OCI-LY3 (cell line): ENCODE measurements around the gene MOSPD3.

ENCODE experiments used
- H2AFZ ChIP-seq: fragments of 200-600, 300-600 bp; shearing (Covaris generic); 2 replicates; pipeline ENCODE4 v1.6.0; 2014; ENCODE audit warnings: antibody characterized with exemption, low read depth, low read length
- H3K27ac ChIP-seq: fragments of 200-600, 300-600 bp; sonication (generic); 2 replicates; pipeline ENCODE4 v1.5.1; 2014; ENCODE audit warnings: mild to moderate bottlenecking, low read length, moderate library complexity, mixed read lengths
- H3K27me3 ChIP-seq: fragments of 200-600, 300-600 bp; sonication (generic); 2 replicates; pipeline ENCODE4 v1.6.1; 2014; ENCODE audit warnings: low read depth, low read length, mixed read lengths
- H3K36me3 ChIP-seq: fragments of 200-600, 300-600 bp; sonication (generic); replicated peaks from 2 replicates; pipeline ENCODE3; 2014; ENCODE audit warnings: low read depth, low read length, mixed read lengths
- H3K4me1 ChIP-seq: fragments of 300-600, 200-600 bp; sonication (generic); 2 replicates; pipeline ENCODE4 v1.6.1; 2014; ENCODE audit warnings: low read length, mixed read lengths
- H3K4me2 ChIP-seq: fragments of 200-600, 300-600 bp; sonication (generic); 2 replicates; pipeline ENCODE4 v1.6.1; 2014; ENCODE audit warnings: low read length, mixed read lengths
- H3K4me3 ChIP-seq: fragments of 300-600, 200-600 bp; sonication (generic); 2 replicates; pipeline ENCODE4 v1.5.1; 2014; ENCODE audit warnings: antibody characterized with exemption, mild to moderate bottlenecking, low read length, moderate library complexity
- H3K79me2 ChIP-seq: fragments of 300-600, 200-600 bp; shearing (Covaris generic); 2 replicates; pipeline ENCODE4 v1.6.1; 2014; ENCODE audit warnings: mild to moderate bottlenecking, low read length, mixed read lengths
- H3K9ac ChIP-seq: fragments of 300-600, 200-600 bp; shearing (Covaris generic); 2 replicates; pipeline ENCODE4 v1.6.0; 2014; ENCODE audit warnings: mild to moderate bottlenecking, low read length, moderate library complexity
- H3K9me3 ChIP-seq: fragments of 200-600, 300-600 bp; shearing (Covaris generic); 2 replicates; pipeline ENCODE4 v1.6.1; 2014; ENCODE audit warnings: low read length, mixed read lengths; ENCODE audit not compliant: insufficient read depth
- H4K20me1 ChIP-seq: fragments of 200-600, 300-600 bp; sonication (generic); 2 replicates; pipeline ENCODE4 v1.6.1; 2016; ENCODE audit warnings: low read length, mixed read lengths; ENCODE audit not compliant: insufficient read depth
- EZH2phosphoT487 ChIP-seq: fragments of 200-600 bp; shearing (Covaris generic); IDR thresholded peaks from 2 replicates; pipeline ENCODE4 v1.6.1; 2018; ENCODE audit warnings: antibody characterized with exemption, mixed run types, low read depth
- TF ChIP-seq, protein P1 (sequence below): fragments of 200-600, 300-600 bp; sonication (generic); IDR thresholded peaks from 2 replicates; pipeline ENCODE4 v1.5.1; 2014; ENCODE audit warnings: antibody characterized with exemption, low read length, low read depth

Gene MOSPD3

GRCh38 chr7:100572281-100572948 is 39.9 kb upstream of the MOSPD3 start:
- Histone ChIP-seq H3K79me2 (no peaks in the 10 kb centered on the region), H2AFZ (no peak overlapping the region), H3K9me3 (no peaks in the 10 kb centered on the region), H3K4me1 (no peaks in the 10 kb centered on the region), H3K27me3 (no peaks in the 10 kb centered on the region), H3K36me3 (no peaks in the 10 kb centered on the region), H3K9ac (no peak overlapping the region), H3K27ac (no peak overlapping the region), H3K4me2 (no peak overlapping the region), H4K20me1 (no peaks in the 10 kb centered on the region), H3K4me3 (no peak overlapping the region)
- TF ChIP-seq, protein P1, sequence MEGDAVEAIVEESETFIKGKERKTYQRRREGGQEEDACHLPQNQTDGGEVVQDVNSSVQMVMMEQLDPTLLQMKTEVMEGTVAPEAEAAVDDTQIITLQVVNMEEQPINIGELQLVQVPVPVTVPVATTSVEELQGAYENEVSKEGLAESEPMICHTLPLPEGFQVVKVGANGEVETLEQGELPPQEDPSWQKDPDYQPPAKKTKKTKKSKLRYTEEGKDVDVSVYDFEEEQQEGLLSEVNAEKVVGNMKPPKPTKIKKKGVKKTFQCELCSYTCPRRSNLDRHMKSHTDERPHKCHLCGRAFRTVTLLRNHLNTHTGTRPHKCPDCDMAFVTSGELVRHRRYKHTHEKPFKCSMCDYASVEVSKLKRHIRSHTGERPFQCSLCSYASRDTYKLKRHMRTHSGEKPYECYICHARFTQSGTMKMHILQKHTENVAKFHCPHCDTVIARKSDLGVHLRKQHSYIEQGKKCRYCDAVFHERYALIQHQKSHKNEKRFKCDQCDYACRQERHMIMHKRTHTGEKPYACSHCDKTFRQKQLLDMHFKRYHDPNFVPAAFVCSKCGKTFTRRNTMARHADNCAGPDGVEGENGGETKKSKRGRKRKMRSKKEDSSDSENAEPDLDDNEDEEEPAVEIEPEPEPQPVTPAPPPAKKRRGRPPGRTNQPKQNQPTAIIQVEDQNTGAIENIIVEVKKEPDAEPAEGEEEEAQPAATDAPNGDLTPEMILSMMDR, result no peak
- TF ChIP-seq EZH2phosphoT487, result no peak

DNA sequence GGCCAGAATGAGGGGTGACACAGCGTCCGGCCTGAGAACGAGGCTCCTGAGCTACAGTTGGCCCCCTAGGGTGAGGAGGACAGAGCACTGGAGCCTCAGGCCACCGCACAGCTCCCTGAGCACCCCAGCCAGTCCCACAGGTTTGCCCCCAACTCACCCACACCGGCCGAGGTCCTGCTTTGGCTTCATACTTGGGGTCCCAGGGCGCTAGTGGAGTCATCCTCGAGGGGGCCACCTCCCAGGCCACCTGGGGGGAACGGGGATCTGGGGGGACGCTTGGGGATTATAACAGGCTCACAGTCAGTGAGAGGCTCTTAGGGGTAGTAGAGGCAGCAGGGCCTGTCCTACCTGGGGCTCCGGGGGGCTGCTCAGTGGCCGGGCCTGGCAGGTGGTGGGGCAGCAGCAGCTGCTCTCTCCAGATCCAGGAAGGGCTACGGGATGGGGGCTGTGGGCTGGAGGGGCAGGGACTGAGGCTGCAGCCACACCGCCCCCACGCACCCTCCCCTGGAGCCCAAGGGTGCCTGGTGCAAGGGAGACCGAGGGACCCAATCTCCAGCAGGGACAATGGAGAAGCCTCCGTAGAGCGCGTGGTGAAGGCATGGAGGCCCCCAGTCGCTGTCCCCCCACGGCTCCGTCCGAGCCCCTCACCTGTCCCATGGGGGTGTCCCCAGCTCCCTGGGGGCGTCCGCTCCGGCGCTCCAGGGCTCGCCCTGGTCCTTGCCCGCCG is 39.2 kb upstream of the MOSPD3 start:
- no peak overlapping the region for H2AFZ ChIP-seq
- no peaks in the 10 kb centered on the region for H3K27me3 ChIP-seq
- no peaks in the 10 kb centered on the region for H4K20me1 ChIP-seq
- H3K27ac ChIP-seq, result no peak overlapping the region
- TF ChIP-seq, protein P1, result no peak
- no peak for TF ChIP-seq EZH2phosphoT487
- no peak overlapping the region for H3K4me2 ChIP-seq
- no peaks in the 10 kb centered on the region for H3K4me1 ChIP-seq
- no peaks in the 10 kb centered on the region for H3K79me2 ChIP-seq
- H3K4me3 ChIP-seq, result no peak overlapping the region
- H3K36me3 ChIP-seq, result no peaks in the 10 kb centered on the region
- H3K9me3 ChIP-seq, result no peaks in the 10 kb centered on the region
- H3K9ac ChIP-seq, result no peak overlapping the region

DNA sequence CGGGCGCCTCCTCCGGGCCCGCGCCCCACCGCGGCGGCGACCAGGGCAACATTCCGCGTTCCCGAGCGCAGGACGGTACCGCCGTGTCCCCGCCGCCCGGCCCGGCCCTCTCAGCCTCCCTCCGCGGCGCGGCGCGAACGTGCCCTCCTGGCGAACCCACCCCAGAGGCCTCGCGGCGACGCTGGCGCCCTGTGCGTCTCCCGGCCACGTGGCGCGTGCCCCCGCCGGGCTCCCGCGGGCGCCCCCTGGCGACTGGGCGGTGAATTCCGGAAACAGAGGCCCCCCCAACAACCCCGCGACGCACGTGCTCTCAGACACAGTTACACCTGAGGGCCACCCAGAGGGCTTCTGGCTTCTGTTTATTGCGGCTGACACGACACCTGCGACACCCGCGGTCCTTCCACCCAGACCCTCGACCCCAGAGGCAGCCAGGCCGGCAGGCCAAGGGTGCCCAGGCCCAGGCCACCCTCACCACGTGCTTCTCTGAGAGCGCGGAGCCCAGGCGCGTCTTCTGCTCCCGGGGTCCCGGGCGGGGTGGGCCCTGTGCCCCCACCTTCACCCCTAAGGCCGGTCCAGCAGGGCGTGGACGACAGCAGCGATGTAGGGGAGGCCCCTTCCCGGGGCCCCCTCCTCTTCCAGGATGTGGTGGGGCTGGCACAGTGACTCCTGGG is 38.5 kb upstream of the MOSPD3 start, which contains the start of gene SAP25:
Gene SAP25 (minus strand): TSS at position 210 of the 671 bp plus-strand sequence. CDS start 158 bp downstream, at position 52.
- Histone ChIP-seq H4K20me1 (no peaks in the 10 kb centered on the region), H3K36me3 (peaks cover 3% of the 10 kb centered on the region)
- TF ChIP-seq, protein P1, result no peak
- no peak for TF ChIP-seq EZH2phosphoT487

More for the DNA sequence above, 38.5 kb upstream of the MOSPD3 start, which contains the start of gene SAP25:
- Histone ChIP-seq H3K9ac (no peak within 1 kb of the TSS), H2AFZ (no peak within 1 kb of the TSS), H3K4me1 (no peaks in the 10 kb centered on the region), H3K79me2 (no peaks in the 10 kb centered on the region), H3K4me2 (no peak within 1 kb of the TSS), H3K27ac (no peak within 1 kb of the TSS), H3K27me3 (no peaks in the 10 kb centered on the region), H3K9me3 (no peaks in the 10 kb centered on the region), H3K4me3 (no peak within 1 kb of the TSS)
